HUES64 (cell line): Measurements from ENCODE around the gene EML3.
"Not testable (repeated sequence)": the region's sequence is repeated elsewhere in the genome, so short reads cannot be mapped to it uniquely, and the experiment has no call there.

Experiments
- H3K27ac ChIP-seq: 2 replicates; pipeline ENCODE4 v1.7.0; 2013; ENCODE audit warnings: low read depth, low read length, inconsistent platforms
- H3K27me3 ChIP-seq: 2 replicates; pipeline ENCODE4 v1.6.1; 2013; ENCODE audit warnings: mild to moderate bottlenecking, low read length; ENCODE audit not compliant: insufficient read depth
- H3K36me3 ChIP-seq: 2 replicates; pipeline ENCODE4 v1.6.1; 2013; ENCODE audit warnings: mild to moderate bottlenecking, low read length; ENCODE audit not compliant: insufficient read depth
- H3K4me1 ChIP-seq: 2 replicates; pipeline ENCODE4 v1.6.1; 2013; ENCODE audit warnings: mild to moderate bottlenecking, low read length, moderate library complexity; ENCODE audit not compliant: insufficient read depth
- H3K4me3 ChIP-seq: 2 replicates; pipeline ENCODE4 v1.5.1; 2013; ENCODE audit warnings: mild to moderate bottlenecking, low read length, moderate library complexity
- H3K9ac ChIP-seq: 2 replicates; pipeline ENCODE4 v1.6.1; 2013; ENCODE audit warnings: mild to moderate bottlenecking, low read depth, low read length
- H3K9me3 ChIP-seq: 2 replicates; pipeline ENCODE4 v1.6.1; 2013; ENCODE audit warnings: low read depth, low read length; ENCODE audit not compliant: insufficient read depth
- WGBS: fragments of 150-250, 120-280 bp; methylation state at CpG from one replicate; pipeline ENCODE4 v1.1.7; 2013; ENCODE audit warnings: missing lambda C conversion rate; 5-methylcytosine and 5-hydroxymethylcytosine counted together

Gene EML3

DNA sequence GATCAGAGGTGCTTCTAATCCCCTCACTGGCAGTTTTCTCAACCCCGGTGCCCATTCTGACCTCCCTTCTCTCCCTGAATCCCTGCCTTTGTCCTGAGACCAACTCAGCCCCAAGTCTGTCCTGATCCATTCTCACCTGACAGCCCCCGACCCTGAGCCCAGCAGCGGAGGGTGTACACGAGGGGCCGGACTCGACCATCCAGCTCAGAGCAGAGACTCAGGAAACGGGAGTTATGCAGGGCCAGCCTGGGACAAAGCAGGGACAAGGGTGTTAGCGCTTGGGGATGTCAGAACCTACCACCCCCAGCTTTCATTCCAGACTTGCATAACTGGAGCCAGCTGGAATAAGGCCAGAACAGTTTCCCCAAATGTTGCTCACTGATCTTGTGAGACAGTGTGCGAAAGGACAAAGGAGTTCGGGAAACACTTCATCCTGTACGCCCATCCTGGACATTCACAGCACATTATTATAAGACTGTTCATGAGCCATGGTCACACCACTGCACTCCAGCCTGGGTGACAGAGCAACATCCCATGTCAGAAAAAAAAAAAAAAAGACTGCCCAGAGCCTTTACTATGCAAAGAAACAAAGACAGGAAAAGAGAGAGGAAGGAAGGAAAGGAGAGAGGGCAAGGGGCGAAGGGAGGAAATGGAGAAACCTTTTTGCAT lies 35.4 kb downstream of the EML3 start:
- Histone ChIP-seq H3K9ac (no peak overlapping the region), H3K27ac (no peak overlapping the region)
- 95% methylated on average over 12 of the region's 12 CpGs for WGBS

DNA sequence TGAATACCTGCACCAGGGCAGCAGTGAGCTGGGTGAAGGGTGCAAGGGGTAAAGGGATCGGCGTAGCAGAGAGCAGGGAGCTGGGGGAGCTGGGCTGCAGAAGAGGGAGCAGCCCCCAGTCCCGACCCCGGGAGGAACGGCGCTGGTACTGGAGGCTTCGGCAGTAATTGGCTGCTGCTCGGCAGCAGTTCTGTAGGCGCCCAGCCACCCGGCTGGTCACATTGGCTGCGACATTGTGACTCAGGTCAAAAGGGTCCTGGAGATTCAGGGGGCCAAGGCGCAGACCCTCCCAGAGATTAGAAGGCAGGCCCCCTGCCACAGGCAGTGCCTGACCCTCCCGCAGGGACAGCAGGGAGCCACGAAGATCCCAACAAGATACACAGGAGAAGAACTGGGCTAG lies 36.7 kb downstream of the EML3 start:
- H3K4me3 ChIP-seq = no peak overlapping the region
- no peak overlapping the region for H3K9ac ChIP-seq
- H3K9me3 ChIP-seq = no peaks in the 10 kb centered on the region
- no peaks in the 10 kb centered on the region for H3K27me3 ChIP-seq
- no peak overlapping the region for H3K27ac ChIP-seq
- 92% methylated on average over 14 of the region's 14 CpGs for WGBS
- peaks cover 60% of the 10 kb centered on the region for H3K36me3 ChIP-seq
- peaks cover 24% of the 10 kb centered on the region; the same call in 1 of the 2 replicates for H3K4me1 ChIP-seq

More for the DNA sequence above, 35.4 kb downstream of the EML3 start:
- H3K4me3 ChIP-seq = no peak overlapping the region
- no peaks in the 10 kb centered on the region for H3K27me3 ChIP-seq
- H3K4me1 ChIP-seq = peaks cover 13% of the 10 kb centered on the region; the same call in 1 of the 2 replicates
- H3K36me3 ChIP-seq = peaks cover 58% of the 10 kb centered on the region
- no peaks in the 10 kb centered on the region for H3K9me3 ChIP-seq

DNA sequence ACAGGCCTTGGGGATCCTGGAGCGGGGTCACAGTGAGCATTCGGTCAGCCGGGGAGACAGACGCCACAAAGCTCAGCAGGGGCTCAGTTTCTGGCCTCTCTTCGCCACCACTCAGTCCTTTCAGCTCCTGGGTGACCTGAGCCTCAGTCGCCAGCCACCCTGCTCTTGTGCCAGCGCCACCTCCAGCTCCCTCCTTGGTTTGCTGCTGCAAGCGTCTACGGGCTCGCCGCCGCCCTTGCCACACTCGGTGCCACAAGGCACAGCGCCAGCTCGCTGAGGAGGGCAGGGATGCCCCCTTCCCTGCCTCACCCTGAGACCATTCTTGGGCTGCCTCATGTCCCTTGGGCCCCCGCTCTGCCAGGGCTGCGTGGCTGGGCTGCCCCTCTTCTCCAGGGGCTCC lies 37.4 kb downstream of the EML3 start:
- no peaks in the 10 kb centered on the region for H3K9me3 ChIP-seq
- peaks cover 24% of the 10 kb centered on the region; the same call in 1 of the 2 replicates for H3K4me1 ChIP-seq
- no peaks in the 10 kb centered on the region for H3K27me3 ChIP-seq
- 79% methylated on average over 17 of the region's 17 CpGs for WGBS
- H3K9ac ChIP-seq = peak overlapping the region; percentile 92
- H3K36me3 ChIP-seq = peaks cover 64% of the 10 kb centered on the region
- H3K4me3 ChIP-seq = peak overlapping the region; percentile 92
- no peak overlapping the region for H3K27ac ChIP-seq

DNA sequence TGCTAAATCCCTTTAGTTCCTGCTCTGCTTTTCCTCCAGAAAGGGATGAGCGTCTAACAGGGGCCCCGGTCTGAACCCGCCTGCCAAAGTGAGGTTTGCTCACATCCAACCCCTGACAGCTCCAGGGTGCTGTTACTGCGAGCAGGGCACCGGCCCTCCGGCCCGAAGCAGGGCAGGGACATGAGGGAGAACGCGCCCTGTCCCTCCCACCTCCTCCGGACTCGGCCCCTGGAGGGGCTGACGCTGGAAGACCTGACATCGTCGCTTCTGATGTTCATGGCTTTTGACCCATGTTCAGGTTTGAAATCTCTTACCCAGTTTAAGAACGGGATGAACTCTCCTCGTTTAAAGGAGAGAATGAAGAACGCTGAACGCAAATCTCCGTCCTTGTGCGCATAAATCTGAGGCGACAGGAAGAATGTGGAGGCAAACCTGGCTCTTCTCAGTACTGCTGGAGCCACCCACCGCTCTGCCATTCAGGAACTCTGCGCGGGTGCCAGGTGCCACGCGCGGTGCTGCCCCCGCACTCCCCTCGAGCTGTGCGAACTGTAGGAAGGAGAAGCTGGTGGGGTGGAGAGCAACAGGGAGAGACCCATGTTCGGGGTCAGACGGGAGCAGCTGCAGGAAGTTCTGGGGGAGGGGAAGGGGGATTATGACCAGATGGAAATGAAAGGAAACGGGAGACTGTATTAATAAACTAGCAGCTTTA lies 38.1 kb downstream of the EML3 start:
- H3K4me1 ChIP-seq = peaks cover 24% of the 10 kb centered on the region; the same call in 1 of the 2 replicates
- H3K27me3 ChIP-seq = no peaks in the 10 kb centered on the region
- H3K27ac ChIP-seq = peak overlapping the region; percentile 63
- peak overlapping the region; percentile 92 for H3K4me3 ChIP-seq
- H3K9ac ChIP-seq = peak overlapping the region; percentile 92
- 11% methylated on average over 33 of the region's 33 CpGs for WGBS
- H3K36me3 ChIP-seq = peaks cover 64% of the 10 kb centered on the region
- no peaks in the 10 kb centered on the region for H3K9me3 ChIP-seq

DNA sequence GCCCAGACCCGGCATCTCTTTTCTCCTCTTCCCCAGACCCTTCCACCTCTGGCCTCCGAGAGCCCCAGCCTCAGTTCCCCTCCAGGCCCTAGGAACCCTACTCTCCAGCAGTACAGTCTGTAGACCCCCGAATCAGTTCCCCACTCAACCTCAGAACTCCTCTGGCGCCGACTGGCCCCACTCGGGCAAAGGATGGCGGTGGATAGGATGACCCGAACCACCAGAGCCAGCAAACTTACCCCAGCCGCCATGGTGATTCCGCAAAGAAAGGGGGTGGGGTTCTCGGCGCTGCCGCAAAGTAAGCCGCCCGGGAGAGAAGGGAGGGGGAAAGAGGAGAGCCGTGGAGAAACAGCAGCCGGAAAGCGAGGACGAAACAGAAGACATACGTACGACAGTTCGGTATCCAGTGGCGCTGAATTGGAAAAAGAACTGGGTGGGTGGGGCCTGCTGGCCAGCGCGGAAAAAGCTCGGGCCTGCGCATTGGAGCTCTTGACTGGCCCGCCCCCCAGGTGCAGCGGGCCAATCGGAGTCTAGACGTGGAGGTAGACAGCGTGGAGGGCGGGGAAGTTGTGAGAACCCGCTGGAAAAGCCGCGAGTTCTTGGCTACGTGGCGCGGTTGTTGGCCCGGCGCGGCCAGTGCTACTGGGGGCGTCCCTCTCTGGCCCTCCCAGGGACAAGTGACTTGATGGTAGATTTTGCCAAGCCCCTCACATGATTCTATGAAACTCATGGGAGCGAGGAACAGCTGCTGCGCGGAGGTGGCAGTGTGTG lies 38.8 kb downstream of the EML3 start, which contains the start of gene EEF1G:
TSS of gene EEF1G (minus strand) at position 300 of the 771 bp plus-strand sequence. CDS start at position 251, 49 bp downstream.
- under 1% methylated on average over 46 of the region's 46 CpGs for WGBS
- Histone ChIP-seq H3K4me1 (peaks cover 24% of the 10 kb centered on the region; the same call in 1 of the 2 replicates), H3K9ac (peak within 1 kb of the TSS; percentile 98), H3K36me3 (peaks cover 64% of the 10 kb centered on the region), H3K27me3 (no peaks in the 10 kb centered on the region), H3K9me3 (no peaks in the 10 kb centered on the region), H3K4me3 (peak within 1 kb of the TSS; percentile 92), H3K27ac (peak within 1 kb of the TSS; percentile 75)

DNA sequence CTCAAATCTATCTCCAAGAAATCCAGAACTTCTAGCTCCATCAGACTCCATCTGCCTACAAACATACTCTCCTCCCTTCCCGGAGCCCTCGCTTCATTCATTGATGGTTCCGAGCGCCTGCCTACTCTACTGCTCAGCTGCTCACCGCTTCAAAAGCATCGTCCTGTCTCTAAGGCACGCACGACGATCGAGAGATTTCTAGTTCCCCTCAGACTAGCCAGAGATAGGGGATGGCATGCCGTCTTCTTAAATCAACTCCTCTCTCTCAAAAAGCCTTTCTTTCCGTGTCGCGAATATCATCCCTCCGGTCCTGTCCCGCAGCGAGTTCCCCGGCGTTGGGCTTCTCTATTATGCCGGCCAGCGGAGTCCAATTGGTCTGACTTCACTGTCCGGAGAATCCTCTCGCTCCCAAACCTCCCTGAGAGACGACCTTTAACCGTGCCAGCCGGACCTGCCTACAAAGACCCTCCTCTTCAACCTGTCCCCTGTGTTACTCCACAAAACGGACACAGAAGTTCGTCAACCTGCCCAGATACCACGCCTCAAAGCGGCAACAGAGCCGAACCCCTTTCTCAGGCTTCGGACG lies 39.5 kb downstream of the EML3 start:
- Histone ChIP-seq H3K4me1 (peaks cover 24% of the 10 kb centered on the region; the same call in 1 of the 2 replicates), H3K4me3 (peak overlapping the region; percentile 92), H3K27ac (peak overlapping the region; percentile 75), H3K9me3 (no peaks in the 10 kb centered on the region), H3K9ac (peak overlapping the region; percentile 98), H3K36me3 (peaks cover 65% of the 10 kb centered on the region), H3K27me3 (no peaks in the 10 kb centered on the region)
- WGBS = under 1% methylated on average over 33 of the region's 33 CpGs

DNA sequence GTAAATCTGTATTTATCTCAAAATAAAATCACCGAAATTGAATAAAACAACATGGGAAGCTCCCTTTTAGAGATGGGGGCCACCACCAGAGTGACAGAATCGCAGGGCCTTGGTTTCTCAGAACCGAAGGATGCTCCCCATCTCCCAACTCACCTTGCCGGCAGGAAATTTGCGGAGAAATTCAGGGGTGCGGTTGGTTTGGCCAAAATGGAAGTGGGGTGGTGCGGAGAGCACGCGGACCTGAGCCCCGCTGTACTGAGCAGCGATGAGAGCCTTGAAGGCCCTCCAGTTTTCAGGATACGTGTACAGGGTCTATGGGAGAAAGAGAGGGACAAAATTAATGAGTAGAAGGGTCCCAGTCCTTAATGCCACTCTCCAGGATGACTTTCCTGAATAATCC lies 40.1 kb downstream of the EML3 start:
- 71% methylated on average over 12 of the region's 12 CpGs for WGBS
- peak overlapping the region; percentile 75 for H3K27ac ChIP-seq
- H3K4me3 ChIP-seq = peak overlapping the region; percentile 92
- no peaks in the 10 kb centered on the region for H3K9me3 ChIP-seq
- H3K27me3 ChIP-seq = no peaks in the 10 kb centered on the region
- peaks cover 69% of the 10 kb centered on the region for H3K36me3 ChIP-seq
- peaks cover 24% of the 10 kb centered on the region; the same call in 1 of the 2 replicates for H3K4me1 ChIP-seq
- peak overlapping the region; percentile 98 for H3K9ac ChIP-seq

DNA sequence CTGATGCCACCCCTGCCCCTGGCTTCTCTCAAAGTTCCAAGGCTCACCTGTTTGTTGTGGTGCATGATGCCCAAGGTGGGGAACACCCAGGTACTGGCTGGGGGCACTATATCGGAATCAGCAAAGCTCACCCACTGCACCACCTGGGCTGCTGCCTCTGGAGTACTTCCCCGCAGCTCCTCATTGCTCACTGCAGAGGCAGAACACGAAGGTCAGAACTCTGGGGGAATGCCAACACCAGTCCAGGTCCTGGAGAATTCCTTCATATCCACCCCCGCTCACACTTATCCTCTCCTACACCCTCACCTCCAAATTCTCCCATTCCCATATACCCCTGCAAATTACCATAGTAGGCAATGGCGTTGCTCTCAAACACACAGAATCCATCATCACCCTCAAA lies 41.1 kb downstream of the EML3 start:
- 95% methylated on average over 5 of the region's 5 CpGs for WGBS
- H3K9me3 ChIP-seq, H3K27me3 ChIP-seq, H3K27ac ChIP-seq: not testable (repeated sequence)
- H3K9ac ChIP-seq = peak overlapping the region; percentile 98; the same call in 1 of the 2 replicates
- H3K36me3 ChIP-seq = peaks cover 73% of the 10 kb centered on the region
- peaks cover 24% of the 10 kb centered on the region; the same call in 1 of the 2 replicates for H3K4me1 ChIP-seq
- peak overlapping the region; percentile 92; the same call in 1 of the 2 replicates for H3K4me3 ChIP-seq

DNA sequence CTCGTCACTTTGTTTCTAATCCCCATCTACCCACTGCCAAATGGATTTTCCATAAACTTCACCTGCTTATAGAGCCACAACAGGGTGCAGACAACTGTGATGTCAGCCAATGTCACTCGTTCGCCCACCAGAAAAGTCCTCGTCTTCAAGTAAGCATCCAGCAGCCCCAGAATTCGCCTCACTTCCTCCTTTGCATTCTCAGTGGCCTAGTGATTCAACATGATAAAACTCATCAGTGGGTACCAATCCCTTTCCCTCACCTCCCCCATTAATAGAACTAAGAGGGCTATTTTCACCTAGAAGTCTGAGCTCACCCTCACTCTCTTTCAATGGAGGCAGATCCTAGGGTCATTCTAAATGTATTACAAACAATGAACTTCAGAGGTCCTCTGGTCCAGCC lies 41.7 kb downstream of the EML3 start:
- WGBS = 95% methylated on average over 5 of the region's 5 CpGs
- not testable (repeated sequence) for H3K9me3 ChIP-seq, H3K27ac ChIP-seq, H3K27me3 ChIP-seq, H3K9ac ChIP-seq
- Histone ChIP-seq H3K4me1 (peaks cover 24% of the 10 kb centered on the region; the same call in 1 of the 2 replicates), H3K36me3 (peaks cover 73% of the 10 kb centered on the region), H3K4me3 (peak overlapping the region; percentile 92; the same call in 1 of the 2 replicates)

DNA sequence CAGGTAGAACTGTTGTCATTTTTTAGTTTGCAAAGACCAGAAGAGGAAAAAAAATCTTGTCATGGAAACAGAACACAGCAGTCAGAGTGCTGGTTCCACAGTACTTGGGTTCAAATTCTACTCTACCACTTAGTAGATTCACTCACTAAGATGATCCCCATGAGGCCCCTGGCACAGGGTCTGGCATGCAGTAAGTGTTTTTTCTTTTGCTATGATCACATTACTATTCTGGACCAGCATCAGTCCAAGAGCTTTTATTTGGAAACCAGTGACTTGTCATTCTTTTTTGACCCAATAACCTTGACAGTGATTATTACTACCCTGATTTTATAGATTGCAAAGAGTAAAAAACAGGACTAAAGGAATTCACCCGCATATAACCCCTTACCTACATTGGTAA lies 43.0 kb downstream of the EML3 start:
- Histone ChIP-seq H3K27ac (no peak overlapping the region), H3K4me1 (peaks cover 15% of the 10 kb centered on the region; the same call in 1 of the 2 replicates), H3K9me3 (no peaks in the 10 kb centered on the region), H3K27me3 (no peaks in the 10 kb centered on the region), H3K36me3 (peaks cover 82% of the 10 kb centered on the region), H3K9ac (no peak overlapping the region), H3K4me3 (no peak overlapping the region)
- WGBS = 83% methylated on average over 1 of the region's 1 CpG
